NCI-H2196 (cell line): ENCODE measurements around the gene LGALS1.
"Not testable (repeated sequence)": the region's sequence is repeated elsewhere in the genome, so short reads cannot be mapped to it uniquely, and the experiment has no call there.

Source experiments
- DNase-seq: peaks from one replicate; lab custom pipeline; 2025; ENCODE audit not compliant: unreplicated experiment; lab: John Stamatoyannopoulos, UW

The LGALS1 gene

GRCh38 chr22:37684803-37685615 lies 9.6 kb downstream of the LGALS1 start:
- DNase-seq: no peak

- DNase-seq: peak; percentile 61
Measured at GRCh38 chr22:37686002-37686982, 10.9 kb downstream of the LGALS1 start, which contains the start of gene NOL12. Gene NOL12, plus strand, starts transcription at chr22:37686343. Its CDS starts 50 bp downstream, at chr22:37686393.

- DNase-seq: no peak
Measured at GRCh38 chr22:37690407-37690806, 15.0 kb downstream of the LGALS1 start.

GRCh38 chr22:37690901-37691504 lies 15.6 kb downstream of the LGALS1 start:
- DNase-seq: no peak

GRCh38 chr22:37692627-37693285 lies 17.3 kb downstream of the LGALS1 start:
- DNase-seq: no peak

GRCh38 chr22:37694131-37694530 lies 18.7 kb downstream of the LGALS1 start:
- DNase-seq: not testable (repeated sequence)

- not testable (repeated sequence) for DNase-seq
Measured at GRCh38 chr22:37696260-37696656, 20.8 kb downstream of the LGALS1 start.

- DNase-seq: peak; percentile 86
Measured at GRCh38 chr22:37696657-37697537, 21.5 kb downstream of the LGALS1 start, which contains the start of gene TRIOBP. Gene TRIOBP, plus strand, starts transcription at chr22:37697048. Its CDS starts 4,318 bp downstream, at chr22:37701366.

- no peak for DNase-seq
Measured at GRCh38 chr22:37697538-37697835, 22.1 kb downstream of the LGALS1 start.

- DNase-seq: no peak
Measured at GRCh38 chr22:37701141-37701786, 25.8 kb downstream of the LGALS1 start.

GRCh38 chr22:37703906-37704305 lies 28.5 kb downstream of the LGALS1 start:
- no peak for DNase-seq

- DNase-seq: no peak
Measured at GRCh38 chr22:37704645-37705044, 29.2 kb downstream of the LGALS1 start.

- DNase-seq: no peak
Measured at GRCh38 chr22:37705205-37705604, 29.8 kb downstream of the LGALS1 start.

GRCh38 chr22:37708580-37709444 lies 33.4 kb downstream of the LGALS1 start:
- no peak for DNase-seq

GRCh38 chr22:37709445-37709765 lies 34.0 kb downstream of the LGALS1 start:
- no peak for DNase-seq

GRCh38 chr22:37710675-37711074 lies 35.2 kb downstream of the LGALS1 start:
- no peak for DNase-seq

- DNase-seq: no peak
Measured at GRCh38 chr22:37711490-37711889, 36.1 kb downstream of the LGALS1 start.

GRCh38 chr22:37713761-37714160 lies 38.3 kb downstream of the LGALS1 start:
- DNase-seq: no peak

- DNase-seq: no peak
Measured at GRCh38 chr22:37714634-37715033, 39.2 kb downstream of the LGALS1 start.
